AG09309 (cell line): ENCODE data around the gene MYH15.

Experiments used
- DNase-seq: peaks from one replicate; pipeline ENCODE4 v3.0.0-alpha.2; 2010; ENCODE audit warnings: low read depth
- H3K4me3 ChIP-seq: 2 replicates; pipeline ENCODE4 v1.5.1; 2011; ENCODE audit warnings: mild to moderate bottlenecking, low read depth, low read length, moderate library complexity; ENCODE audit not compliant: control insufficient read depth
- CTCF ChIP-seq: IDR thresholded peaks from 2 replicates; pipeline ENCODE4 v1.5.1; 2011; ENCODE audit warnings: mild to moderate bottlenecking, low read depth, low read length, inconsistent platforms; ENCODE audit not compliant: insufficient read depth, control insufficient read depth; ENCODE audit errors: missing control alignments

The MYH15 gene

DNA sequence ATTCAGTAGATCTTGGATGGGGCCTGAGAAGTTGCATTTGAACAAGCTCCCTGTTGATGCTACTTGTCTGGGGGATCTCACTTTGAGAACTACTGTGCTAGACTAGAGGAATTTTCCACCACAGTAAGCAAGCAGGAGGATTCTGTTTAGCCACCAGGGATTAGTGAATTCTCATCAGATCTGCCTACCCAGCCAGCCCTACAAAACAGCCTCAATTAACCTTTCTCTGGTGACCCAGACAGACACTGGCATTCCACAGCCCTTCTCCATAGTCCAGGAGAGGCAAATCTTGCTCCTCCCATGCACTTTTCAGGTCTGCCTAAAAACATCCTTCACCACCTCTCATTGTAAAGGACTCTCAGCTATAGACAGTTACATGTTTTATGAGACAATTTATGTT, 16.7 kb upstream of the MYH15 start:
- no peak overlapping the region for H3K4me3 ChIP-seq
- no peak for DNase-seq
- TF ChIP-seq CTCF: no peak

- H3K4me3 ChIP-seq: no peak overlapping the region
- TF ChIP-seq CTCF: no peak
- no peak for DNase-seq
Observed at GRCh38 chr3:108525971-108526370, 15.6 kb upstream of the MYH15 start.

- no peak for TF ChIP-seq CTCF
- H3K4me3 ChIP-seq: no peak overlapping the region
- no peak for DNase-seq
Observed at GRCh38 chr3:108525256-108525655, 14.9 kb upstream of the MYH15 start.

- no peak overlapping the region for H3K4me3 ChIP-seq
- no peak for DNase-seq
- TF ChIP-seq CTCF: no peak
Observed at GRCh38 chr3:108524537-108524936, 14.1 kb upstream of the MYH15 start.

DNA sequence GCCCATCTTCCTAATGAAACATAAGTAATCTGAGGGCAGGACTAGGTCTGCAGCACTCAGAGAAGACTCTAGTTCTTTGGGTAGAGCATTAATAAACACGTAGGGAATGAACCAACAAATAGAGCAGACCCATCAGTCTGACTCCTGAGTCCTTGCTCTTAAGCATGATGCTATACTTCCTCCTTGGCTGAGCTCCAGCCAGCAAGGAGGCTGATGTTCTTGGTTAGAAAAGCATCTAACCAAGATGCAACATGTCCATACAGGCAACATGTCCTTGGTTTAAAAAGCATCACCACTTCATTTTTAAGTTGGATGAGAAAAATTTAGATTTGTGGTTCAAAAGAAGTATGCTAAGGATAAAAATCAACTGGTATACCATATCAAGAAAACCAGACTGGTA, 8.5 kb upstream of the MYH15 start:
- TF ChIP-seq CTCF: no peak
- H3K4me3 ChIP-seq: no peak overlapping the region
- DNase-seq: no peak

DNA sequence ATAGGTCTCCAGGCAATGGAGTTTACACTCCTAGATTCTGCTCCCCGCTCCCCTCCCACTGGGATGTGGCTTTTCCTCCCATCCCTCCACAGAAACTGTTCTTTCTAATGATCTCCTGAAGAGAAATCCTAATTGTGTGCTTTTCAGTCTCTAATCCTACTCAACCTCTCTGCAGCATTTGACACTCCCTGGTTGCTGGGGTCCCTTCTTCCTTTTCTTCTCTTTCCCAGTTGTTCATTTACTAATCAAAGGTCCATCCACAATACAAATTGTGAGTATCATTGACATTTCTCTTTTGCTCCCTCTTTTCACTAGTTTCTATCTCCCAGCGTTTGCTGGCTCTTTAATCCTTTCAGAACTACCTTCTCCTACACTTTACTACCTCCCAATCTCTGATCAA, 6.5 kb upstream of the MYH15 start:
- DNase-seq: no peak
- no peak overlapping the region for H3K4me3 ChIP-seq
- TF ChIP-seq CTCF: no peak

DNA sequence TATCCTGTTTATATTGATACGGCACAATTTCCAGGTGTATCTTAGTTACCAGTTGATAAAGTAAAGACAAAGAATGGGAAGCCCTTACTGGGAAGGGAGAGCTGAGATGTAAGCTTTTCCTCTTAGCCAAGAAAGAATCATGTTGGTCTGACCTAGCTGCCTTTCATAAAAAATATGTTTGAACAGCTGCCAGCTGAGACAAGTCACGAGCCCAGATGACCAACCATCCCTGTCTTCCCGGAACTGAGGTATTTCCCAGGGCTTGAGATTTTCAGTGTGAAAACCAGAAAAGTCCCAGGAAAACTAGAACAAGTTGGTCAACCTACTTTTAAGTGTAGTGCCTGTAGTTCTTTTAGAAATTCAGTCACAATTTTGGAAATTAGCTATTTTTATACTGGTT, 3.6 kb upstream of the MYH15 start:
- no peak overlapping the region for H3K4me3 ChIP-seq
- DNase-seq: no peak
- no peak for TF ChIP-seq CTCF
